ENCODE results near the gene GREB1L. TPM values are rescaled to one million over a fixed set of nuclear protein-coding genes. Genes with fewer than 3 reads are reported as not detected.

GREB1L gene
- total RNA-seq, 2 donors from 2014 or later: 0.20 to 0.58 TPM

DNA sequence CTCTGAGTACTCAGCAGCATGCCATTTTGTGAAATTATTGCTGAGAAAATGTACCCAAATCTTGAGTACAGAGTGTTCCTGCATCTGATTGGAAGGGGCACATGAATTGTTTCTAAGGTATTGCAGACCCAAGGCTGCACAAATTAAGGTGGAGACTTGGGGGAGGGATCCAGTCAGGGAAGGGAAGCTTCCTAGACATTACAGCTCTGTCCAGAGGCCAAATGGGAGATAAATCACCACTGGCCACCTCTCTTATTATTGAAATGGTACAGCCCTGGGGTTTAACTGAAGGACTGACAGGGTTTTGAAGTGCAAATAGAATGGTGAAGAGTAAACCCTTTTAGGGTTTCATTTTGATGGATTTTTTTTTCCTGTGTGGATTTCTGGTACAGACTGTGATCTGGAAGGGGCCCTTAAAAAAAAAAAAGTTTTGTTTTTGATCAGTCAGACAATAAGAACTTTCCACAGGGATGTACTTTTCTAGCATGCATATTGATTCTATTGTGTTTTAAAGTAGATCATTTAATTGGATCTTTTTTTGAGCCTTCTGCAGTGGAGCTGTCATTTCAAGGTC is 119.4 kb downstream of the GREB1L start:
- H3K4me3 ChIP-seq: no peak overlapping the region
- TF ChIP-seq, protein P1, sequence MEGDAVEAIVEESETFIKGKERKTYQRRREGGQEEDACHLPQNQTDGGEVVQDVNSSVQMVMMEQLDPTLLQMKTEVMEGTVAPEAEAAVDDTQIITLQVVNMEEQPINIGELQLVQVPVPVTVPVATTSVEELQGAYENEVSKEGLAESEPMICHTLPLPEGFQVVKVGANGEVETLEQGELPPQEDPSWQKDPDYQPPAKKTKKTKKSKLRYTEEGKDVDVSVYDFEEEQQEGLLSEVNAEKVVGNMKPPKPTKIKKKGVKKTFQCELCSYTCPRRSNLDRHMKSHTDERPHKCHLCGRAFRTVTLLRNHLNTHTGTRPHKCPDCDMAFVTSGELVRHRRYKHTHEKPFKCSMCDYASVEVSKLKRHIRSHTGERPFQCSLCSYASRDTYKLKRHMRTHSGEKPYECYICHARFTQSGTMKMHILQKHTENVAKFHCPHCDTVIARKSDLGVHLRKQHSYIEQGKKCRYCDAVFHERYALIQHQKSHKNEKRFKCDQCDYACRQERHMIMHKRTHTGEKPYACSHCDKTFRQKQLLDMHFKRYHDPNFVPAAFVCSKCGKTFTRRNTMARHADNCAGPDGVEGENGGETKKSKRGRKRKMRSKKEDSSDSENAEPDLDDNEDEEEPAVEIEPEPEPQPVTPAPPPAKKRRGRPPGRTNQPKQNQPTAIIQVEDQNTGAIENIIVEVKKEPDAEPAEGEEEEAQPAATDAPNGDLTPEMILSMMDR (IDR thresholded peaks at IDR 0.05): no peak
- no peaks in the 10 kb centered on the region for H3K9me3 ChIP-seq
- no peak overlapping the region for H3K9ac ChIP-seq (ENCODE audit: low read depth in 2 of 2, low read length in 2 of 2)
- no peaks in the 10 kb centered on the region for H3K36me3 ChIP-seq
- no peaks in the 10 kb centered on the region for H3K27me3 ChIP-seq
- DNase-seq: no peak
- no peak overlapping the region for H3K27ac ChIP-seq
- intact Hi-C loops (cut with DNase I): no loop called here
- no peaks in the 10 kb centered on the region for H3K4me1 ChIP-seq

- intact Hi-C loops (cut with DNase I): no loop called here
Measured at GRCh38 chr18:21362831-21363230, 120.8 kb downstream of the GREB1L start.

GRCh38 chr18:21363348-21363747 is 121.3 kb downstream of the GREB1L start:
- H3K27me3 ChIP-seq: no peaks in the 10 kb centered on the region
- H3K27ac ChIP-seq: no peak overlapping the region
- H3K4me1 ChIP-seq: no peaks in the 10 kb centered on the region
- no peaks in the 10 kb centered on the region for H3K9me3 ChIP-seq
- no peak overlapping the region for H3K4me3 ChIP-seq
- intact Hi-C loops (cut with DNase I): no loop called here
- no peak overlapping the region for H3K9ac ChIP-seq (ENCODE audit: low read depth in 2 of 2, low read length in 2 of 2)
- TF ChIP-seq, protein P1 (IDR thresholded peaks at IDR 0.05): no peak
- no peaks in the 10 kb centered on the region for H3K36me3 ChIP-seq
- no peak for DNase-seq

More at GRCh38 chr18:21362831-21363230, 120.8 kb downstream of the GREB1L start:
- TF ChIP-seq, protein P1 (IDR thresholded peaks at IDR 0.05): no peak
- Histone ChIP-seq H3K9me3 (no peaks in the 10 kb centered on the region), H3K36me3 (no peaks in the 10 kb centered on the region), H3K27ac (no peak overlapping the region), H3K9ac (ENCODE audit: low read depth in 2 of 2, low read length in 2 of 2) (no peak overlapping the region), H3K4me1 (no peaks in the 10 kb centered on the region), H3K4me3 (no peak overlapping the region), H3K27me3 (no peaks in the 10 kb centered on the region)
- no peak for DNase-seq

DNA sequence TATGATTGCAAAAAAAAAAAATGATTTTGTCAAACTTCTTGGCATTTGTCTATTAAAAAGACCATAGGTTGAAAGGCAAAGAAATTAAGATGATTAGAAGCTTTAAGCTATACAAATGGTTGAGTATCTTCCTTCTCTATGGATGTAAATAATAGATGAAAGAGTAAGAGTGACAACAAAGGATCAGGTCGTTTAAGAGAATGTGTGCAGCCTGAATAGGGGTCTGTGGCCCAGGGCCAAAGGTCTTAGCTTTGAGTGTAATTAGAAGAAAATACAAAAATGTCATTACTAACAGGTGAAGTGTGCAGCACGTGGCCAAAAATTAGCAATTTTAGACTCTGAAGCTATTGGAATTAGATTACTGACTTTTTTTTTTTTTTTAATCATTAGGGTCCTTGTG is 122.4 kb downstream of the GREB1L start:
- intact Hi-C loops (cut with DNase I): no loop called here
- no peaks in the 10 kb centered on the region for H3K27me3 ChIP-seq
- TF ChIP-seq, protein P1 (IDR thresholded peaks at IDR 0.05): no peak
- no peaks in the 10 kb centered on the region for H3K4me1 ChIP-seq
- no peak overlapping the region for H3K4me3 ChIP-seq
- H3K36me3 ChIP-seq: no peaks in the 10 kb centered on the region
- no peak overlapping the region for H3K27ac ChIP-seq
- no peak for DNase-seq
- no peak overlapping the region for H3K9ac ChIP-seq (ENCODE audit: low read depth in 2 of 2, low read length in 2 of 2)
- no peaks in the 10 kb centered on the region for H3K9me3 ChIP-seq

GRCh38 chr18:21366896-21367295 is 124.9 kb downstream of the GREB1L start:
- Histone ChIP-seq H3K4me3 (no peak overlapping the region), H3K9ac (ENCODE audit: low read depth in 2 of 2, low read length in 2 of 2) (no peak overlapping the region), H3K9me3 (no peaks in the 10 kb centered on the region), H3K36me3 (no peaks in the 10 kb centered on the region), H3K27ac (no peak overlapping the region), H3K4me1 (no peaks in the 10 kb centered on the region), H3K27me3 (no peaks in the 10 kb centered on the region)
- no peak for DNase-seq
- TF ChIP-seq, protein P1 (IDR thresholded peaks at IDR 0.05): no peak
- intact Hi-C loops (cut with DNase I): no loop called here

Measured in colonic mucosa (tissue), 4 donors.